NCI-H510A treated with DMSO at 0.1 percent for 48 hours (cell line): ENCODE results near the gene REG1A.

ENCODE experiments used
- DNase-seq: peaks from one replicate; lab custom pipeline; 2025; lab: John Stamatoyannopoulos, UW

The REG1A gene

DNA sequence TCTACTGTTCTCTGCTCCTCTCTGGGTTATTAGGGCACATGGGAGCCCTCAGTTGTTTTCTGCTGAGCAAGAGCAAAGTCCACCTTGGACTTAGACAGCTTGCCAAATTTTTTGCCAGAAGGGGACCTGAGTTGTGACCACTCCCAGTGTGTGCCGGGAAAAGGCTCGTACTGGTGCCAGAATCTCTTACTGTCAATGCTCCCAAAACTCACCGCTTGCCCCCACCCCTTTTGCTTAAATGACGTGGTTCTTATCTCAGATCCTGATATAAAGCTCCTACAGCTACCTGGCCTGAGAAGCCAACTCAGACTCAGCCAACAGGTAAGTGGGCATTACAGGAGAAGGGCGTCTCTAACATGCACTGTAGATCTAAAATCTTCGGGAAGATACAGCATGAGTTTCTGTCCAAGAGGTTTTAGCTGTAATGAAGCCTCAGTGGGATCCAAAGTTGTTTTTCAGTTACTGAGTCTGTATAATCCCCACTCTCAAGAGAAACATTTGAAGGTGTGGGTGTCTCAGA, at the start of gene REG1A:
TSS of gene REG1A (plus strand) at position 295 of the 520 bp plus-strand sequence. CDS start 374 bp downstream, outside the sequence.
- no peak for DNase-seq

- DNase-seq: no peak
These were observed 49.2 kb upstream of the REG1A start for GRCh38 chr2:79071078-79071477.

DNA sequence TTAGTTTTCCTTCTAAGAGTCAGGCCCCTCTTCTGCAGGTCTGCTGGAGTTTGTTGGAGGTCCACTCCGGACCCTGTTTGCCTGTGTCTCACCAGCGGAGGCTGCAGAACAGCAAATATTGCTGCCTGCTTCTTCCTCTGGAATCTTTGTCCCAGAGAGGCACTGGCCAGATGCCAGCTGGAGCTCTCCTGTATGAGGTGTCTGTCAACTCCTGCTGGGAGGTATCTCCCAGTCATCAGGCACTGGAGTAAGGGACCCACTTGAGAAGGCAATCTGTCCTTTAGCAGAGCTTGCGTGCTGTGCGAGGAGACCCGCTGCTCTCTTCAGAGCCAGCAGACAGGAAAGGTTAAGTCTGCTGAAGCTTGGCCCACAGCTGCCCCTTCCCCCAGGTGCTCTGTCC, 37.3 kb upstream of the REG1A start:
- DNase-seq: peak; percentile 0

DNA sequence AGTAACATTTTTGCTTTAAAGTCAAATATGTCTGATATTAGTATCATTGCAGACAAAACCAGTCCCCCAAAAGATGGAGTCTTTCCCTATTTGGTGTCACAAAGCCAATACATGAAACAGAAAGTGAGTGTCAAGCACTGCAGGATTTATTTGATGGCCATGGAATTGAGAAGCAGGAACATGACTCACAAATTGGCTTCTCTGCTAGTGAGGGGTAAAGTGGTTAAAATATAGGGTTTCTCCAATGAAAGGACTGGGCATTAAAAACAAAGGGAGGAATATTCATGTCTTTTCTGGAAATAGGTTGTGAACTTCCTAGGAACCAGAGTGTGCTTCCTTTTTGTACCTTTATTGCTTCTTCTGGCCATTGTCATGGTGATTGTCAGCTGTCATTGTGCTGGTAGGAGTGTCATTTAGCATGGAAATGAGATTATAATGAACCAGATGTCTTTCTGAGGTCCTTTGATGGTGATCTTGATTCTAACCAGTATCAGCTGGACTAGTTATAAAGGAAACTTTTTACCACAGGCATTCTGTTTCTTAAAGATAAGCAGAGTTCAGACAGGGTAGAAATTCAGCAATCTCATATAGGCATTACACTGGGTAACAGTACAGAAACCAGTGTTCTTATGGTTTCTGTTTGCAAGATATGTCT, 36.6 kb upstream of the REG1A start:
- DNase-seq: no peak

GRCh38 chr2:79084495-79085135, 35.7 kb upstream of the REG1A start:
- DNase-seq: no peak

DNA sequence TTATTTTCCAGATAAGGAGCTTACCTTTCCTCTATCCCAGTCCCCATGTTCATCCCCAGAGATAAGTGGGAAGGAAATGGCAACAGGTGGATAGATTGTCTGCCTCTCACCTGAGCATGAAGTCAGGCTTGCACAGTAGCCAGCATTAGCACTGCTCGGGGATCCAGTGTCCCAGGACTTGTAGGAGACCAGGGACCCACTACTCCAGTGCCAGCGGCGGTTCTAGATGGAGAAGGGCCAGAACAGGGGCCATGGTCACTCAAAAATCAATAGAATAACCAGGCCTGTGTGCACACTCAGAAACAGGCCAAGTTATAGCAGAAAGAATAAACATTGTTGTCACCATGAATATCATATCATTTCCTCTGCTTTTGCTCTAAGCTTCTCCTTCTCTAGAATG, 34.9 kb upstream of the REG1A start:
- no peak for DNase-seq

DNA sequence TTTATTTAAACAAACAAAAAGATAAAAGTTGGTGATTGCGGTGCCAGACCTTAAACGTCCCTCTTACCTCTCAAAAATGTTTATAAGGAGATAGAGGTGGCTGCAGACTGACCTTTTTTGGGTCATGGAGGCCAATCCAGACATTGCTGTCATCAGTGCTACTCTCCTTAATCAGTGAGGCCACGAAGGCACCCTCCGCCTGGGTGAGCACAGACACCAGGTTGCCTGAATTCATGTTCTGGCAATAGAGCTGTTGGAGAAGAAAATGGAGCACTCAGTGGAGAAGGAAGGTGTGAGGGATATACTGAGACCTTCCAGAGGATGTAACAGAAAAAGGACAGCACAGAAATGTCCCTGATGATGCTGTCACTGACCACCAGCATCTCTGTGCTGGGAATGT, 34.0 kb upstream of the REG1A start:
- no peak for DNase-seq

DNA sequence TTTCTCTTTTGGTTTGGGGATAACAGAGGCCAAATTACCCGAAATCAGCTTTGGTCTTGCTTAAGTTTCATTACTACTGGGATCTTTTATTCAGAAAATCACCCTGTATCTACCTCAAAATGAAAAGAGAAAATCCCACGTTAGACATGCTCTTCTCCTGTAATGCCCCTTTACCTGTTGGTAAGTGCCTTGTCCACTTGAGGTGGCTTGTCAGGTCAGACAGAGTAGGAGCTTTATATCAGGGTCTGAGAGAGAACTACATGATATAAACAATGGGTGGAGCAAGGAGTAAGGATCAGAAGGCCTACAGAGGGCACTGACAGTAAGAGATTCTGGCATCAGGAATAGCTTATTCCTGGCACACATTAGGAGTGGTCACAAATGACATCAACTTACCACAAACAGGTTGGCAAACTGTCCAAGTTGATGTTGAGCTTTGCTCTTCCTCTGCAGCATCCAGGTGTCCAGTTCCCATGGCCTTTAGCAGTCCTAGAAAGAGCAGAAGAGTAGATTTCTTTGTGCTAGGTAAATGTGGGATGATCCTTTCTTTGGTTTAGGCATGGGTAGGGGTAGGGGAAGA, 32.4 kb upstream of the REG1A start, which contains the start of gene REG1B:
TSS of gene REG1B (minus strand) at position 209 of the 580 bp plus-strand sequence. CDS start 381 bp downstream, outside the sequence.
- DNase-seq: no peak

DNA sequence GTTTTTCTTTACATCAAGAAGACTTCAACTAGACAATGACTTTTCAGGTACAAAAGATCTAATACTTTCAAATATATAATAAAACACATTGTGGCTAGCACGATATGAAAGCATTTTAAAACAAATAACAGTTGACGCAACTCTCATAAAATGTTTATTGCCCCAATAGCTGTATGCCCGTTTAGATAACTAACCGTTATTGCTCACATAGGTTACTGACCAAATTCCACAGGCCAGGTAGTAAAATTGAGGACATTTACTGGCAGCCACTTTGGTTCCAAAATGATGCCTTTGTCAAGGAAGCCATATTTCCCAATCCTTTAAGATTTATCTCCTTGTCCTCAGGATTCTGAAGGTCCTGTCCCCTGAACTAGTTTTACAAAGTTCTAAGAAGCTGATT, 29.6 kb upstream of the REG1A start:
- DNase-seq: no peak

GRCh38 chr2:79097843-79098242, 22.4 kb upstream of the REG1A start:
- no peak for DNase-seq

DNA sequence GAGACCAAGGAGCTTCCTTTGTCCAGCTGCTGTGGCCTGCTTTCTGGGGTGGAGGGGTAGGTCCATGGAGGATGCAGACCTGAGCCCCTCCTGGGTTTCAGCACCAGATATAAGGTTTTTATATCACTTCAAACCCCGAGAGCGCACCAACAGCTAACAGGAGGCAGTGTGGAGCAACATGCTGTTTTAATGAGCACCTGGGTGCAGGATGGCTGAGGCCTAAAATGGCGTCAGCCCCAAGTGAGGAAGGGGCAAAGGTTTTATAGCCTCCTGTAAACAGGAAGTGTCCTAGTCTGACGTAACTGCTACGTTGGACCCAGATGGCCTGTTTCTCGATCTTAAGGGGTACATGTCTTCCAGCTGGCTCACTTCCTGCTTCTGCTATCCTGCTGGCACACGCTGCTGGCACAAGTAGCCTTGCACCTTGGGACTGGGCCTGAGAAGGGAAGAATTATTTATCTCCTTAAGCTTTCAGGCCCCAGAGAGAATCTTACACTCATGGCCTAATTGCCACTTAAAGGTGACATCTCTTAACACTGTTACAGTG, 21.1 kb upstream of the REG1A start:
- no peak for DNase-seq

DNA sequence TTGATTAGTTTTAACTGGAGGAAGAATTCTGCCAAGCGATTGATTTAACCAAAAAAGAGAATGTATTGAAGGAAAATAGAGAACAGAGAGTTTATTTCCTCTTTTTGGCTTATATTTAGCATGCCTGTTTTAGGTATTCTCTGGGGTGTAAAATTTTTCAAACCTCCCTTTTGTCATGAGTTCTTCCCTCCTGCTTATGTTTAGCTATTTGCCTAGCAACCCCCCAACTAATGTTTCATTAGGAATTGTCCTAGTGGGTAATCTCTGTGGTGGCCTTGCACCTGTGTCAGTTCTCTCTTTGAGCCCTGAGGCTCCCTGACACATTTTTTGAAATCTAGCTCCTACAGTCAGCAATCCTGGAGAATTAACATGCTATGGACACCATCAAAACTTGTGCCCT, 20.0 kb upstream of the REG1A start:
- no peak for DNase-seq

DNA sequence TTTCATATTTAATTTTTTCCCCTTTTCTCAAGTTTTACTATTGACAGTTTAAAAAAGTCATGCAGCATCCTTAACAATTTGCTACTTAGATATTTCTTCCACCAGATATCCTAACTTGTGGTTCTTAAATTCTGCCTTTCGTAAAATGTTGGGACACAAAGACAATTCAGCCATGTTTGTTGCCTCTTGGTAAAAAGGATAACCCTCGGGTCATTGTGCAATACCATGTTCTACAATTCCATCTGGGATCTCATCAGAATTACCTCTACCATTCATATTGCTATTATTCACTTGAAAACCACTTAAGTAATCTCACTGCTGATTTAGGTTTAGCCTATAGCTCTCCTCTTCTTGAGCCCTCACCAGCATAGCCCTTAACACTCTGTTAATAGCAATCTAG, 19.3 kb upstream of the REG1A start:
- no peak for DNase-seq

DNA sequence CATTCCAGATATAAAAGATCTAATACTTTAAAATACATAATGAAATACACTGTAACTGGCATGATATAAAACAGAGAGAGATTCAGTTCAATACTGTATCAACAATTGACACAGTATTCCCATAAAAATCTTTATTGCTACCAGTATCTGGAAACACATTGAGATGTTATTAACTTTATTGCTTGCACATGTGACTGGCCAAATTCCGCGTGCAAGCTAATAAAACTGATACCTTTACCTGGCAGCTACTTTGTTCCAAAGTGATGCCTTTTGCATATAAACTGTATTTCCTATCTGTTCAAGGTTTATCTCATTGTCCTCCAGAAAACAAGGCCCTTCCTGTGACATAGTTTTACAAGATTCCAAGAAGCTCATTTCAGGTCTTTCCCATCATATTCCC, 17.1 kb upstream of the REG1A start:
- no peak for DNase-seq

DNA sequence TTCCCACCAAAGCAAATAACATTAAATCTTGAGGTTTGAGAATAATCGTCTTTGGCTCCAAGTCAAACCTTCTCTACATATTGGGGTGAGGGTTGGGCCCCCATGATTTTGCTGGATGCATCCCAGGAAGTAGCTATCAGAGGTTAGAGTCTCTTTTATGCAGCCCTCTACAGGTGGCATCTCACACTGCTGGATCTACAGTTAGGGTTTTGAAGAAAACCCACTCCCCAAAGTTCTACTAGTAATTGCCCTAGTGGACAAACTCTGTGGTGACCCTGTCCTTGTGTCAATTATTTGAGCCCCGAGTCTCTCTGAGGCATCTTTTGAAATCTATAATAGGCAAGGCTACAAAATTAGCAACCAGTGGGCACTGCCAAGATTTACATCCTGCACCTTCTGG, 15.0 kb upstream of the REG1A start:
- no peak for DNase-seq

DNA sequence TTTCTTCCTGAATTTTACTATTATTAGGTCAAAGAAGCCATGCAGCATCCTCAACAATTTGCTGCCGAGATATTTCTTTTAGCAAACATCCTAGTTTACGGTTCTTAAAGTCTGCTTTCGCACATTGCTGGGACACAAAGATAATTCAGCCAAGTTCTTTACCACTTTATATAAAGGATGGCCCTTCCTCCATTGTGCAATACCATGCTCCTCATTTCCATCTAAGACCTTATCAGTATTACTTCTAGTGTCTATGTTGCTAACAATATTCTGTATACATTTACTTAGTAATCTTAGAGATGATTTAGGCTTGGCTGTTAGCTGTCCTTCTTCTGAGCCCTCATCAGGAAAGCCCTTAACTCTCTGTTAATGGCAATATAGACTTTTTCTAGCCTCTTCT, 8.0 kb upstream of the REG1A start:
- DNase-seq: no peak

DNA sequence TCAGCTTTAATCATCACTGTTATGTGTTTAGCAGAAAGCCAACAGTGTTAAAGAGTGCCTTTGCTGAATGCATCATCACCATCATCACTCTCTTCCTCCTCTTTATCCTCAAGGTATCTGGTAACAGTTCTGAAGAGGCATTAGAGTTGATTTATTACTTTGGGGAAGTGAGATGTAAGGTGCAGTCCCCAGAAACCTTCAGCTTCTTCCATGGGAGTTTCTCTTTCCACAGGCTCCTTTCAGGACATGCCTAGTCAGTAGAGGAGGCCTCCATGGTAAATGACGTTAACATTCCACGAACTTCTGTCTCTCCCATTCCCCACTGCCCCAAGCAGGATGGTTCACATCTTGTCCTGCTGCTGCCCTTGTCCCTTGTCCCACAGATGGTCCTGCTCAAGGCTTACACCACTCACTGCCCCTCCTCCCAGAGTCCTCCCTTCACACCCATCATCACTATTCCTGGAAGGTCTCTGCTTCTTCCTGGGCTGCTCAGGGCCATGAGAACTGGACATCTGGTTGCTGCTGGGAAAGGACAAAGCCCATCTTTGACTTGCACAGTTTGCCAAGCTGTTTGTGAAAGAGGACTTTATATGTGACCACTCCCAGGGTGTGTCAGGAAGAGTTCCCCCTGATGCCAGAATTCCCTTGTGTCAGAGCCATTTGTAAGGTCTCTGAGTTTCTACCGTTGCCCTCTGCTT, 5.3 kb upstream of the REG1A start:
- no peak for DNase-seq

DNA sequence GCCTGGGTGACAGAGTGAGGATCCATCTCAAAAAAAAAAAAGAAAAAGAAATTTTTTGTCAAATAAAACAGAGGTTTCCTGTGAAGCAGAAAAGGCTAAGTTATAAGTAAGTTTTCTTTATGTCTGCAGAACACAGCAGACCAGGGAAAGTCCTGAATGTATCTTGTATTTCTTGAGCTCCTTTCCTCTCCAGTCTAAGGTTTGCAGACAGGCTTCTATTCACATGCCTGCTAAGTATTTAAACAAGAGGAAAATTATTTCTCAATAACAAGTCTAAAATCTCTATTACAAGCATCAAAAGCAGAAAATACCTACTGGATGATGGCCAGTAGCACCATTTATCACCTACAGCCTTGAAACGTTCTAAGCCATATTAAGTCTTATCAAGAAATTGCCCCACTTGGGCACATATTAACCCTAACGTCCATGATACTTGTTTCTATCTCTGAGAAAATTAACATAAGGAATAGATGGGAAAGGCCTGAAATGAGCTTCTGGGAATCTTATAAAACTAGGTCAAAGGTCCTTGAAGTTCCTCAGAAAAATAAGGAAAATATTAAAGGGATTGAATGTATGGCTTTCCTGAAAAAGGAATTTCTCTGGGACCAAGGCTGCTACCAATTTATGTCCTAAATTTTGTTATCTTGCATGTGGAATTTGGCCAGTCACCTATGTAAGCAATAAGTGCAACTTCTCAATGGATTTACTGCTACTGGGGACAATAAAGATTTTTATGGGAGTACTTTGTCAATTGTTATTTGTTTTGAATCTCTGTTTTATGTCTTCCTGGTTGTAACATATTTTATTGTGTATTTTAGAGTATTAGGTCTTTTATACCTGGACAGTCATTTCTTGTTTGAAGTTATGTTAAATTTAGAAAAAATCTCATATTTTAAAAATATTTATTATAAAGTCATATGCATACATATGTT, 3.0 kb upstream of the REG1A start:
- DNase-seq: no peak

- DNase-seq: no peak
These were observed 2.4 kb downstream of the REG1A start for GRCh38 chr2:79122676-79123075.

- DNase-seq: no peak
These were observed 4.8 kb downstream of the REG1A start for GRCh38 chr2:79124907-79125720.

- DNase-seq: no peak
These were observed 5.4 kb downstream of the REG1A start for GRCh38 chr2:79125721-79125985.
